GOT3 (cell line): ENCODE measurements around the gene APBA2.
"Not testable (repeated sequence)": the region's sequence is repeated elsewhere in the genome, so short reads cannot be mapped to it uniquely, and the experiment has no call there.

Experiments used
- DNase-seq: peaks from one replicate; lab custom pipeline; 2025; ENCODE audit warnings: mixed read lengths; lab: John Stamatoyannopoulos, UW

Gene APBA2

DNA sequence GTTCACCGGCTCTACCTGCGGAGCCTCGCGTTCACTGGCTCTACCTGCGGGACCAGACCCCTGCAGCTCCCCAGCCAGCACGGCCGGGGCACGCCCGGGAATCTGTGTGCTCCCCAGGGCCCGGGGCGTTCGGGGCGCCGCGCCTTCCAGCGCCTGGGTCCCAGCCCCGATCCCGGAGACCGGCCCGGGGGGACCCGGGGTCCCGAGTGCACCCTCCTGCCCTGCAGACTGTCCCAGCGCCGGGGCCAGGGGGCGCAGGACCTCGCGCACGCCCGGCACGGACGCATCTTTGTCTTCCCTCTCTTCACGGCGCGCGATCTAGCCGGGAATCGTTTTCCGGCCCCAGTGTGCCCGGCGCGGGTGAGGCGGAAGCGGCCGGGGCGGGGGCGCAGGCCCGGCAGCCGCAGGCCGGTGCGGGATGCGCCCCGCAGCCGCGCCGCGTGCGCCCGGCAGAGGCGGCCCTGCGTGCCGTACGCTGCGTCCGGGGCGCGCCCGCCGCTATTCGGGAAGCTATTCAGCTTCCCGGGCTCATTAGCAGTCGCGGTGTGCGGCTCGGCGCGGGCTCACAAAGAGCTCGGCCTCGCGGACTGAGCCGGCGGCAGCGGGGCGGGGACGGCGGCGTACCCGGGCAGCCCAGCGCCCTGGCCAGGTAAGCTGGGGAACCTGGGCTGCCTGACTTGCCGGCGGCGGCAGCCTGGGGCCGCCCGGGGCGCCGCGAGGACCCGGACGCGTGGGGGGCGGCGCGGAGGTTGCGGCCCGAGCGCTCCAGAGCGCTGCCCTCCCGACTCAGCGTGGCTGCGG lies at the start of gene APBA2:
Gene APBA2, plus strand, starts transcription at position 345 of the 801 bp plus-strand sequence. CDS start 167,911 bp downstream, outside the sequence.
- no peak for DNase-seq

DNA sequence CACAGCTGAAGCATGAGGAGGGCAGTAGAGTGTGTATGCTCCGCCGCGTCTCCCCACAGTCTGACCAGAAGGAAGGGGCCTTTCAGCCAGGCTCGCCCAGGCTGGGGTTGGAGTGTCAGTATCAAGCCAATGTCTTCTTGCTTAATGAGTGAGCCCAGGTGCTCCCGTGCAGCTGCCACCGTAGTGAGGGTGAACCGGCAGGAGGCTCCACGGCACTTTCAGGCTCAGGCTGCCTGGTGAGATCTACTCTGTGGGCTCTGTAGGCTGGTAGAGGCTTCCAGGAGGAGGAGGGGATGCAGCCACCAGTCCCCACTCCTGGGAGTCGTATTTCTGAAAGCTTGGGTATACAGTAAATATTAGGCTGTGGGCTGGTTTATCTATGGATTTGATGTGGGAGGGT lies 45.5 kb upstream of the APBA2 start:
- DNase-seq = not testable (repeated sequence)

DNA sequence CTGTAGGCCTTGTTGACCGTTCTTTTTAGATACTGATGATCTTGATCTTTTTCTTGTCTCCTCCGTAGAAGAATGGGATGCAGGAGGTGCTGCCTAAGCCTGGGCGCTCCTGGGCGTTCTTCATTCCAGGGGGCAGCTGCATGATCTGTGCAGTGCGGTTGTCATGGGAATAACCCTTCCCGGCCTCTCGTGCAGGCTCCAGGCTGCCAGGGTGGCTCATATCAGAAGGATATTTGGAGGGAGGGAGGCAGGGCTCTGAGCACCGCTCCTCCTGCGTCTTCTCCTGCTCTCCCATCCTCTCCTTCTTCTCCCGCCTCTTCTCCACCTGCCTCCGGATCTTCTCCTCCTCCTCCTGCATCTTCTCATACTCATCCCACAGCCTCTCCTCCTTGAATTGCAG lies 43.6 kb upstream of the APBA2 start:
- not testable (repeated sequence) for DNase-seq

DNA sequence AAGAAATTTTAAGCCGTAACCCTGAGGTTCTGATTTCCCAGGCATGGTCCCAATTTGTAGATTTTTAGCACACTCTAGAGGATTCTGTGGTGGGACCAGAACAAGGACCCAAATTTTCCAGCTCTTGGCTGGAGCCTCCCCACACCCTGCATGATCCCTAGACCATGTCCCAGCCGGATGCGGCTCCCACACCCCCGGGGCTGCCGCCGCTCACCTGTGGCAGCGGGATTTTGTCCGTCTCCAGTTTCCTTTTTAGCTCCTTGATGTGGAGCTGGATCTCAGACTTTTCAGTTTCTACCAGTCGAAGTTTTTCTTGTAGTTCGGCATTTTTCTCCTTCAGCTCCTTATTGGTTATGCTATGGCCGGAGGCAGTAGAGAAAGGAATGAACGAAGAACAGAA lies 42.3 kb upstream of the APBA2 start:
- not testable (repeated sequence) for DNase-seq

DNA sequence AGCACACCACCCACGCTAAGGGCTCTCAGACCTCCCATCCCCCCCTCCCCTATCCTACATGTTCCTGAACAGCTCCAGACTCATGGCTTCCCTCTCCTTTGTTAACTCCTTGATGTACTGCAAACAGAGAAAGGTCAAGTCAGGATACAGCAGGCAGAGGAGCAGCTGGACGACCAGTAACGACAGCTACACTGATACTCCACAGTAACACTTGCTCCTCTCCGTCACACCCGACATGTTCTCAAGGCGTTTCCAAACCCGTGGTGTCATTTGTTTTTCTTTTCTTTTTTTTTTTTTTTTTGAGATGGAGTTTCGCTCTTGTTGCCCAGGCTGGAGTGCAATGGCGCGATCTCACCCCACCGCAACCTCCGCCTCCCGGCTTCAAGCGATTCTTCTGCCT lies 41.6 kb upstream of the APBA2 start:
- not testable (repeated sequence) for DNase-seq

DNA sequence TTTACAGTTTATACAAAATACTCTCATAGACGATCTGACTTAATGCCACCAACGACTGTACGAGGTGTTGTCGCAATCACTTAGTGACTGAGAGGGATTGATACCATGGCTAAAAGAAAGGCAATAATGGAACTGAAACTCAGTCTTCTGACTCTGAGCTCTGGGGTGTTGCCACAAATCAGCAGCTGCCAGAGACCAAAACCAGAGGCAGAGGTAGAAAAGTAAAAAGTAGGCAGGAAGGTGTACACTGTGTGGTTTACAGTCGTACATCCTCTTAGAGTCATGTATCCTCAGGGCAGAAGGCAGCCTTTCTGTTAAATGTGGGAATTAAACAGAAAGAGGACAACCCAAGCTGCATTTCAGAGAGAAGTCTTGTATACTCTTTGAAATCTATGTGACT lies 38.5 kb upstream of the APBA2 start:
- not testable (repeated sequence) for DNase-seq

DNA sequence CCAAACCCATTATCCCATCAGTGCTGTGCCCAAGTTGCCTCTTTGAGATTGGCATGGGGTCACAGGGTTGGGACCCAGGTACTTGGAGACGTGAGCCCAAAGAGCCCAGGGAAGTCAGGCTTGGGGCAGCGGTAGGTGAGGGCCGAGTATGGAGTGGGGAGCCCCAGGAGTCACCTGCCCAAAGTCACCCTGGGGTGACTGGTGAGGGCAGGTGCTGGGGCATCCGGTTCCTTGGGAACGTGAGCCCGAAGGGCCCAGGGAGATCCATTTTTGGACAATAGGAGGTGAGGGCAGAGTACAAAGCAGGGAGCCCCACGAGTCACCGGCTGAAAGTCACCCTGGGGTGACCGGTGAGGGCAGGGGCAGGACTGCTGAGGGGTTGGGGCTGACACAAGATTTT lies 37.8 kb upstream of the APBA2 start:
- not testable (repeated sequence) for DNase-seq

DNA sequence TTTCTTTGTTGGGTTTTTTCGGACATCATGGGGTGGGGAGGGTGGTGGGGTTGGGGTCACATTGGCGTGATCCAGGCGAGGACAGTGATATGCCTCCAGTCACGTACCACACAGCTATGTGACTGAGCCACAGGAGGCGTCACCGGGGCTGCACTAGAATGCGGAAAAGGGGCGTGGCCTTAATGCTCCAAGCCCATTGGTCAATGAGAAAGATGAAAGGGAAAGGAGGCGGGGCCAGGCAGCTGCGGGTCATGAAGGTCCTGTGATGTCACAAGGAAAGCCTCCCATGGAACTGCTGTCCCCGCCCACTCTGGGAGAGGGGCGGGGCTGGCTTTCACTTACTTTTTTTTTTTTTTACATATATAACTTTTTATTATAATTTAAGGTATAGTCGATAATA lies 37.3 kb upstream of the APBA2 start, which contains the start of gene GOLGA6L7:
Gene GOLGA6L7, minus strand, starts transcription at position 124 of the 400 bp plus-strand sequence. Its CDS starts 95 bp downstream, at position 29.
- not testable (repeated sequence) for DNase-seq

DNA sequence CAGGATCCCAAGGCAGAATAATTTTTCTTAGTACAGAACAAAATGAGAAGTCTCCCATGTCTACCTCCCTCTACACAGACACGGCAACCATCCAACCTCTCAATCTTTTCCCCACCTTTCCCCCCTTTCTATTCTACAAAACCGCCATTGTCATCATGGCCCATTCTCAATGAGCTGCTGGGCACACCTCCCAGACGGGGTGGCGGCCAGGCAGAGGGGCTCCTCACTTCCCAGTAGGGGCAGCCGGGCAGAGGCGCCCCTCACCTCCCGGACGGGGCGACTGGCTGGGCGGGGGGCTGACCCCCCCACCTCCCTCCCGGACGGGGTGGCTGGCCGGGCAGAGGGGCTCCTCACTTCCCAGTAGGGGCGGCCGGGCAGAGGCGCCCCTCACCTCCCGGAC lies 36.5 kb upstream of the APBA2 start:
- not testable (repeated sequence) for DNase-seq

DNA sequence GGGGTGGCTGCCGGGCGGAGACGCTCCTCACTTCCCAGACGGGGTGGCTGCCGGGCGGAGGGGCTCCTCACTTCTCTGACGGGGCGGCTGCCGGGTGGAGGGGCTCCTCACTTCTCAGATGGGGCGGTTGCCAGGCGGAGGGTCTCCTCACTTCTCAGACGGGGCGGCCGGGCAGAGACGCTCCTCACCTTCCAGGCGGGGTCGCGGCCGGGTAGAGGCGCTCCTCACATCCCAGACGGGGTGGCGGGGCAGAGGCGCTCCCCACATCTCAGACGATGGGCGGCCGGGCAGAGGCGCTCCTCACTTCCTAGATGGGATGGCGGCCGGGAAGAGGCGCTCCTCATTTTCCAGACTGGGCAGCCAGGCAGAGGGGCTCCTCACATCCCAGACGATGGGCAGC lies 36.0 kb upstream of the APBA2 start:
- not testable (repeated sequence) for DNase-seq

DNA sequence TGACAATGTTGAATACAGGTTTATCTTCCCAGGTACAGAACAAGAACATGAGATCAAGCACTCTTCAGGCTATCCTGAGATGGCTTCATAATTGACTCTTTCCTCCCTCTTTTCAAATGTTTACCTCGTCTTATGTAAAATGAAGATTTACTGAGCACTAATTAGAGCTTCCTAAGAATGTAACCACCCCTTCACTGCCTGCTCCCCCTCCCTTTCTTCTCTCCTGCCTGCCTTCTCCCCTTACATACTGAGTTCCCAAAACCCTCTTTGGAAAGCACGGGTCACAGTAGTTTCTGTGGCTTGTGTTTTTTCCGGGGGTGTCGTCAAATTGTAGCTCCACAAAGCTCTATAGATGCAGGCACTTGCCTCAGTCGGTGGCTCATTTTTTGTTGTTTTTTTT lies 32.1 kb upstream of the APBA2 start:
- DNase-seq = not testable (repeated sequence)

DNA sequence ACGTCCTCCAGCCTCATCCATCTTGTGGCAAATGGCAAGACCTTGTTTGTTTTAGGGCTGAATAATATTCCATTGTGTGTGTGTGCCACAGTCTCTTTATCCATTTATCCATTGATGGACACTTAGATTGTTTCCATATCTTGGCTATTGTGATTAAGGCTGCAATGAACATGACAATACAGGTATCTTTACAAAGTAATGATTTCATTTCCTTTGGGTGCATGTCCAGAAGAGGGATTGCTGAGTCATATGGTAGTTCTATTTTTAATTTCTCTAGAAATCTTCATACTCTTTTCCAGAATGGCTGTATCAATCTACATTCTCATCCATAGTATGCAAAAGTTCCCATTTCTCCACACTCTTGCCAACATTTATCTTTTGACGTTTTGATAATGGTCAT lies 31.2 kb upstream of the APBA2 start:
- not testable (repeated sequence) for DNase-seq

DNA sequence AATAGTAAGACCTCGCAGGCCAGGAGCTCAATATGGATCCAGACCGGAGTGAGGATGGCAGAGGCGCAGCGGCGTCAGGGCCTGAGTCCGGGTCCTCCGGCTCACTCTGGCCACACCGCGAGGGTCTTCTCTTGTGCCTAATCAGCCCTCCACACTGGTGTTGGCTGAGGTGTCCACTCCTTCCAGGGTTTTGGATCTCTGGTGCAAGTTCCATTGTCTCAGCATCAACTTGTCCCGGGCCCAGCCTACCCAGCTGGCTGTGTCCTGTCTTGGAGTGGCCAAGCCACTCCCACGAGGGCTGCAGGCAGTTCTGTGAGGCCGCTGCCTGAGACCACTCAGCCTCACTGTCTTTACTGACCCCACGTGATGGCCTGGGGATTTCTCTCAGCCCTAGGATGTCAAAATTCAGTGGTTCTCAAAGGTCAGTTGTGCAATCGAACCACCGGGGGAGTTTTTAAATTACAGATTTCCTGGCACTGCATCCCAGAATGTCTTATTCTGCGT lies 24.7 kb upstream of the APBA2 start:
- DNase-seq = no peak

DNA sequence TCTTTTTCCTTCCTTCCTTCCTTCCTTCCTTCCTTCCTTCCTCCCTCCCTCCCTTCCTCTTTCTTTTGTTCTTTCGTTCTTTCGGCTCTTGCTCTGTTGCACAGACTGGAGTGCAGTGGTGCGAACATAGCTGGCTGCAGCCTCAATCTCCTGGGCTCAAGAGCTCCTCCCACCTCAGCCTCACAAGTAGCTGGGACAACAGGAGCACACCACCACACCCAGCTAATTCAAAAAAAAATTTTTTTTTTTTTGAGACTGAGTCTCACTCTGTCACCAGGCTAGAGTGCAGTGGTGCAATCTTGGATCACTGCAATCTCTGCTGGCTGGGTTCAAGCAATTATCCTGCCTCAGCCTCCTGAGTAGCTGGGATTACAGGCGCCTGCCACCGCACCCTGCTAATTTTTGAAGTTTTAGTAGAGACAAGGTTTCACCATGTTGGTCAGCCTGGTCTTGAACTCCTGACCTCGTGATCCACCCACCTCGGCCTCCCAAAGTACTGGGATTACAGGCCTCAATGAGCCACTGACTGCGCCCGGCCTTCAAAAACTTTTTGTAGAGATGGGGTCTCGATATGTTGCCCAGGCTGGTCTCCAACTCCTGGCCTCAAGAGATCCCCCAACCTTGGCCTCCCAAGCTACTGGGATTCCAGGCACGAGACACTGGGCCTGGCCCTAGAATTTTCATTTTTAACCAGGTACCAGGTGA lies 24.0 kb upstream of the APBA2 start:
- not testable (repeated sequence) for DNase-seq

DNA sequence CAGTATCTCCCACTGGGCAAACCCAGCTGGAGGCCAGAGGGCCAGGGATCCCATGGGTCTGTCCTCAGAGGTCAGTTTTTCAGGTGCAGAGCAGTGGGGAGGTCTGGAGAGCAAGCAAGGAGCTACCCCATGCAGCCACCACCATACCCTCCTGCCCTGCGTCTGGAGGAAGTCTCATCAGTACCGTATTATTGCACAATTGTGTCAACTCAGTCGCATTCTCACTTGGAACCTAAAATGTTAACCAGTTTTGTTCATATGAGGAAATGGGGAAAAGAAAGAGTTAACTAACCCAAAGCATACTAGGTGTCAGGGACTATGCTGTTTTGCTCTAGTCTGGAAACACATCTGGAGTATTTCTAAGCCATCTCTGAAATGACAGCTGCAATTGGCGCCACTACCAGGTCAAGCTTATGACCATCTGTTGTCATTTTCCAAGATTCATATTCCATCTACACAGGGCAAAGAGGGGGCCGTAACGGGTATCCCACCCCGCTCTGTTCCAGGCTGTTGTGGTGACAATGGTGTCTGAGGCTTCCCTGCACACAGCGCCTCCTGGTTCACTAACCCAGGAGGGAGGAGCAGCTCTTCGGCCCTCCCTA lies 16.9 kb upstream of the APBA2 start:
- no peak for DNase-seq

DNA sequence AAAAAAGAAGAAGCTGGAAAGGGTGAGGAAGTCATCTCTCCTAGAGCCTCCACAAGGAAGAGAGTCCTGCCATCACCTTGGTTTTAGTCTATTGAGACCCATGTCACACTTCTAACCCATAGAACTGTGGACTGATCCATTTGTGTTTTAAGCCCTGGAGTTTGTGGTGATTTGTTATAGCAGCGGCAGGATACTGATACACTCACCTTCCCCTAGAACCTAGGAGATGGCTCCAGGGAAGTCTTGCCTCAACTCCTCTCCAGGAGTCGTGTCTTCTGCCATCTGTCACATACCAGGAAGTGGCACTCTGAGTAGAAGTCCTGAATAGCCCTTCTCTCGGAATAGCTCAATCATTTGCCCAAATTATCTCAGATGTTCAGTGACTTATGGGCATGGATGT lies 14.6 kb upstream of the APBA2 start:
- DNase-seq = no peak

DNA sequence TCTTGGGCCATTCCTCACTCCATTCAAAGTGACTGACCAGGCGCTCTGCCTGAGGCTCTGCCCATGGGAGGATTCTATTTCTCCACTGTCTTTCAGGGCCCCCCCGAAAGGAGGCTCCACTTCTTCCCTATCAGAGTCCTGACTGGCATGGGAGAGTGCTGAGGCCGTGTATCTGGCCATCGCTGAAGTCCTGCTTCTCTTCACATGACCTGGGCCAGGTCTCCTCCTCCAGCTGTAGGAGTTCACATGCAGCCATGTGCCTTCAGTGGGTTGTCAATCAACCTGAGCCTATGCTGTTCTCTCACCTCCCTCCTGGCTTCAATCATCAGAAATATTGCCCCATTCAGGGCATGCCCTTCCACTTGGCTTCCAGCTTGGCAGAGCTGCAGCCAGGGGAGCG lies 12.8 kb upstream of the APBA2 start:
- DNase-seq = no peak

DNA sequence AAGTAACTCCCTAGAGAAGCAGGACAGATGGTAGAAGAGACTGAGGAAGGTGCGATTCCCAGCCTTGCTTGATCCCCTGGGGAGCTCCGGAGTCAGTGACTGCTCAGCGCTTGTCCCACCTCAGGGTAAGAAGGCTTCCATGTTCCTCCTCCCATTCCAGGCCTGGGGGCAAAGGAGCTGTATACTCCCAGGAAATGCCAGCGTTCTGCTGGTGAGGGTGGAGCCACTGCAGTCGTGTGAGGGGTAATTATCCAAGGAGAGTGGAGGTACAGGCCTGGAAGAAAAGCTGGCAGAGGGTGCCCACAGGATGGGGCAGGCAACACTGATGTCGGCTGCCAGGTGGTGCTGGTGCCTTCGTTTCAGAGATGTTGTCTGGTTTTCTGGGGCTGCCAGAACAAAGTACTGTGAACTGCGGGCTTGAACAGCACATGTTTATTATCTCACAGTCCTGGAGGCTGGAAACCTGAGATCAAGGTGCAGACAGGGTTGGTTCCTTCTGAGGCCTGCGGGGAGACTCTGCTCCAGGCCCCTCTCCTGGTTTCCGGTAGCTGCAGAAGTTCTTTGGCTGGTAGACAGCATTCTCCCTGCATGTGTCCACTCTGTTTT lies 12.1 kb upstream of the APBA2 start:
- no peak for DNase-seq

DNA sequence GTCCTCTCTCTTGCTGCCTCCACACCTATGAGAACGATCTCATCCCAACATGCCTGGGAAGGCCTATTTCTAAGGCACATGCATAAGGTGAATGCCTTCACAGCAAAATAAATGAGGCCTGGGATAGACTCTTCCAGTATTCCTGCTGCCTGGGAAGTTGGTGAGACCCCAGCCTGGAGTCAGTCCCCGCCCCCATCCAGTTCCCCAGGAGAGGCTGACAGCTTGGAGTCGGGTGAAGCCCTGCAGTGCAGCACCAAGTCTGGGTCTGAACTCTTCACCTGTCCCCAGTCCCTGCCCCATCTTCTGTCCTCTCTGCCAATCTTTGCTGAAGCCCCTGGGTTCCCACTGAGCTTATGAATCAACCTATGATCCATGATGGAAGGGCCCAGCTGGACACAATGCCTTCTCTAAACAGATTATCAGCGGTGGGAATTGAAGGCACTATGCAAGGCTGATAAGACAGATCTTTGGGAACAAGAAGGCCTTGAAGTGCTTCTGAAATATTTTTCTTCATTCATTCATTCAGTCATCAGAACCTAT lies 10.2 kb upstream of the APBA2 start:
- DNase-seq = no peak

DNA sequence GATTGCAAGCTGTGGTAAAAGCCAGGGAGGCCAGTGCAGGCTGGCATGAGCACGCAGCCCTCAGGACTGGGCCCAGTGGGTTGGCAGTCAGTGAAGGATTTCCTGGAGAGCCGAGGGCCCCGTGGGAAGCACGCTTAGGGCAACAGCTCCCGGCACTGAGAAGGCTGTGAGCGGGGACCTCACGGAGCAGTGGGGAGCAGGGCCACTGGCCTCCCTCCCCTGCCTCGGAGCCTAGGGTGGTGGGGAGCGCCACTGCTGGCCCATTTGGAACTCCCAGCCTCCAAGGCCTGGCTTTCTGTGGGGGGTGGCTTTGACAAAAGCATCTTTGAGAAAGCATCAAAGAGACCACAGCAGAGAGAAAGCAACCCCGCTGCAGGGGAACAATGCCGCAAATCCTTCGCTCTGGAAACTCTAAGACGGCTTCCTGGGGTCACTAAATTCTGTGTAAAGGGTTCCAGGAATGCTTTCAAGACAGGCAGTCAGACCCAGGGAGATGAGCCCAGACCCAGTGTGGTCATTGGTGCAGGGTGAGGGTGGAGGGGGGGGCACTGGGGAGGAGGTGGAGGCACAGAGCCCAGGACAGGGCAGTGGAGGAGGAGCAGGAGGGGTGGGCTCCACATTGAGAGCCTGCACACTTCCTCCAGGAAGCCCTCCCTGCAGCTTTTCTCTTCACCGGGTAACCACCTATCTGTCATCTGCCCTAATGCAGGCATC lies 9.5 kb upstream of the APBA2 start:
- no peak for DNase-seq

DNA sequence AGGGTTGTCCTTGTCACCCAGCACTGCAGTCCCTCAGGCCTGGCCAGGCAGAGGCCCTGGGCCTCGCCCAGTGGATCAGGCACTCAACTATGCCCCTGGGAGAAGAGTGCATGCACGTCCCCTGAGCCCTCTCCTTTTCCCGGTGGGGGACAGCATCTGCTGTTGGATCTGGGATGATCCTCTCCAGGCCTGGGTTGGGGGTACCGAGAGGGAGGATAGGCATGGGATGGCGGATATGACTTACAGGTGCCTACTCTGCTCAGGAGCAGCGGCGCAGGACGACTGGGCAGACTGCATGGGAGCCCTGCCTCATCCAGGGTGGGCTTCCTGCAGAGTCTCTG lies 9.0 kb upstream of the APBA2 start:
- DNase-seq = no peak
